B cell (primary cell): Measurements from ENCODE around the gene CDC42.

Experiments used
- CTCF ChIP-seq: fragments of 200-600 bp; IDR thresholded peaks from one replicate; pipeline ENCODE4 v1.8.0; 2022; ENCODE audit warnings: antibody characterized with exemption, mild to moderate bottlenecking
- EZH2 ChIP-seq: IDR thresholded peaks from 2 replicates; pipeline ENCODE4 v1.6.1; 2012; ENCODE audit warnings: borderline replicate concordance, low read depth, mild to moderate bottlenecking, moderate library complexity, low read length; ENCODE audit not compliant: insufficient read depth, poor library complexity, severe bottlenecking

GRCh38 chr1:22131875-22132486, 79.5 kb downstream of the CDC42 start:
- TF ChIP-seq CTCF = peak; percentile 83
- TF ChIP-seq EZH2 = no peak
